HG03175 (cell line): ENCODE measurements around the gene RPL15.

Experiments
- ATAC-seq: cut with Tn5 transposase; IDR thresholded peaks from one replicate; pipeline ENCODE4 v1.9.1; 2021; ENCODE audit warnings: mild to moderate bottlenecking, moderate library complexity; ENCODE audit not compliant: unreplicated experiment

The RPL15 gene

GRCh38 chr3:23959135-23959900 lies 42.4 kb downstream of the RPL15 start:
- no peak for ATAC-seq

DNA sequence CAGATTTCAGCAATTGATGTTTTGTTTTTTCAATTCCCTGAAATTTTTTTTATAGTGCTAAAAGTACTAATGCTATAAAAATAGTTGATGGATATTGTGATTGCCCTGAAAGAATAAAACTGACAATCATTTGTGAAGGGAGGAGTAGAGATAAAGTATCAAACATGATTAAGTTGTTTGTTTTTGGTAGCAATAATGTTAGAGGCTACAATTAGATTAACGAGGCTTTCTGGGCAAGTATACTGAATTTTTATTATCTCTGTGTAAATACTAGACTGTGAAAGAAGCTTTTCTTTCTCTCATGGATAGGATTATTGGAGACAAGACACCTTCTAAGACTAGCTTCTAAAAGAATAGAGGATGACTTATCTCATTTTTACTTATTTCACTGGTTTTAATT lies 43.7 kb downstream of the RPL15 start:
- no peak for ATAC-seq

DNA sequence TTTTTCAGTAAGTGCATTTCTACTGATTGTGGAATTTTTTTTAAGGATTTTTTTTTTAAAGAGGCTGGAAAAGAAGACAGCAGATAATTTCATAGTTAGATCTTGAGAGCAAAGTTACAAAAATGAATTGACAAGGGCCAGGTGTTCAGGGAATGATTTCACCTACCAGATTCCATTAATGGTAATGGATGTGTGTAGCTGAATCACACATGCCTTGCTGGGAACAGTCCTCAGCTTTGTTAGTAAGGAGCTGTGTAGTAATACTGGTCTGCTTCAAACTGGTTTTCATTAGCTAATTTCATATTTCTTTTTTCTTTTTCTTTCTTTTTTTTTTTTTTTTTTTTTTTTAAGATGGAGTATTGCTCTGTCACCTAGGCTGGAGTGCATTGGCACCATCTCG lies 44.1 kb downstream of the RPL15 start:
- no peak for ATAC-seq

- ATAC-seq: no peak
Measured at GRCh38 chr3:23961913-23962312, 45.0 kb downstream of the RPL15 start.

- no peak for ATAC-seq
Measured at GRCh38 chr3:23964537-23965235, 47.8 kb downstream of the RPL15 start.

GRCh38 chr3:23966328-23966727 lies 49.4 kb downstream of the RPL15 start:
- no peak for ATAC-seq

DNA sequence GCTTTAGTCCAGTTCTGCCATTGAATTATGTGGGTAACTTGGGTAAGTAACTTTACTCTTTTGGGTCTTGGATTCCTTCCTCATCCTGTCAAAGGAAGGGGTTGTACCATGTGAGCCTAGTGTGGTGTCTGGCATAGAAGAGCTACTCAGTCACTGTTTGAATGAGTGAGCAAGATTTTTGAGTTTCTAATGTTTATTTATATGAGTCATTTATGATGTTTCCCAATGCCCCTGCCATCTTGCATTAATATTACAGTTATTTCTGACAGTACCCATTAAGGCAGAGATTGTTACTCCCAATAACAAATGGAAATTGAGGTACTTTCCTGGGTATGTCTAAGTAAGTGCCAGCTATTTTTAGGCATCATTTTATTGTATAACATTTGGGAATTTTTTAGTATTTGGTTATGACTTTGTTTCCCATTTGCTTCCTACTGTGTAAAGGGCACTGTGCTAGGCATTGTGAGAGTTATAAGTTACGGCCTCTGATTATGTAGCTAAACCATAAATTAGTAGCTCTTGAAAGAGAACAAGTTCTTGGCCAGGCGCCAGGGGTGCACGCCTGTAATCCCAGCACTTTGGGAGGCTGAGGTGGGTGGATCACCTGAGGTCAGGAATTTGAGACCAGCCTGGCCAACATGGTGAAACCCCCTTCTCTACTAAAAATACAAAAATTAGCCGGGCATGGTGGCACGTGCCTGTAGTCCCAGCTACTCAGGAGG lies 51.7 kb downstream of the RPL15 start:
- ATAC-seq: no peak

DNA sequence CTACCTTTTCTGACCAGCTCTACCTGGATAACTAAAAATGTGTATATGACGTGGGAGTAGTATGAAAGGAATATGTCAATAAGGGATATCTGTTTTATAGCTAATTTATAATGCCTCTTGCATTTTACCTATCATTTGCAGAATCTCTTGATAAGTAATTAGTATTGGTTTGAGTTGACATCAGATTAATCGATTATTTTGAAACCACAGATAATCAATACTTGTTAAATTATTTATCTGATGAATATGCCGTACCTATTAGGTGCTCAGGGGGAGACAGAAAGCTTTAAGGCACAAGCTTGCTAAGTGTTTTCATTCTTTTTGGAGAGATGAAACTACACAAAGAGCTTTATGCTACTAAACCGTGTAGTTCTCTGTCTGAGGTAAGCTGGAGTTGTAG lies 52.5 kb downstream of the RPL15 start:
- no peak for ATAC-seq
